Activated CD8-positive, alpha-beta memory T cell treated with anti-CD3 and anti-CD28 coated beads, Interleukin-2, amount 50 U/mL, for 4 hours (primary cell): Measurements from ENCODE around the gene CKLF.
"Not testable (repeated sequence)": the region's sequence is repeated elsewhere in the genome, so short reads cannot be mapped to it uniquely, and the experiment has no call there.

Experiments
- DNase-seq: peaks from one replicate; pipeline ENCODE4 v3.0.0-alpha.2; 2020

CKLF gene

DNA sequence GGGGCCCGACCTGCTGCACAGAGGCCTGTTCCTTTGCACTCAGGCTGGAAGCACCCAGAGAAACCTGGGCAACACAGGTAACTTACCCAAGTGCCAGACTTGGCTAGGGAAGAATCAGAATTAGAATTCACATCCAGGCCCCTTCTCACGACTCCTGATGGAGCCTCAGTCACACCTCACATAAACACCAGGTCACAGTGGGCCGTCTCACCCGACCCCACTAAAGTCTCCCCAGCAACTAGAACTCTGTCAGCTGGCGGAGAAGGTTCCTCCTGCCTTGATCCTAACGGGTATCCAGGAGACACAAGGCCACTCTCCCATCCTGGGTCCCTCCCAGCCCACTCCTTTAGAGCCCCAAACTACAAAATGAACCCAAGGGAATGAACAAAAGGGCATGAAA lies 8.8 kb upstream of the CKLF start:
- DNase-seq, result no peak

DNA sequence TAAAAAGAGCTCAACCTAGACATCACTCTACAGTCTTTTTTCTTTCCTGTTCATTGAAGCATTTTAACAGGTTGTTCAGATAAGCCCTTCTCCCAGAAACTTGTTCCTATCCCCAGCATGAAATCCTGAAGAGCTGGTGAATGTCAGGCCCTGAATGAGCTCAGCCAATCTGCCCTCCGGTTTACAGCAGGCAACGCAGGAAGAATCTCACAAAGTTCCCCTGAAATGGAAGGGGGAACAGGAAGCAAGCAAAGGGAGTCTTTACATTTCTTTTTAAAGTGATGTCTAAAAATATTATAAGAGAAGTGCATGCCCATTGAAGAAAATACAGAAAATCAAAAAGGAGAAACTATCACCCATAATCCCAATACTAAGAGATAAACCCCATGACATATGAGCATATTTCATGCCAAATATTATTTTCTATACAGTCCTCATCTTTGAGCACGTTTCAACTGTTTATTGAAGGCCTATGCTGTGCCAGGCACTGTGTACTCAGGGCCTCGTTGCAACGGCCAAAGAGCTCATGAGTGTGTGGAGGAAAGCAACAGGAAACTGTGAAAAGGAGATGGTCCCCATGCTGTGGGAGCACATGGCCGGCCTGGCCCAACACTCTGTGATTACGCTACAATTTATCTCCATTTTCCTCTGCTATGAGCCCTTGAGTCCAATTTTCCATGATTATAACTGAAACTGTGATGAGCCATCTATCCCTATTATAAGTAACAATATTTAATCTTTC lies 8.2 kb upstream of the CKLF start:
- DNase-seq, result no peak

DNA sequence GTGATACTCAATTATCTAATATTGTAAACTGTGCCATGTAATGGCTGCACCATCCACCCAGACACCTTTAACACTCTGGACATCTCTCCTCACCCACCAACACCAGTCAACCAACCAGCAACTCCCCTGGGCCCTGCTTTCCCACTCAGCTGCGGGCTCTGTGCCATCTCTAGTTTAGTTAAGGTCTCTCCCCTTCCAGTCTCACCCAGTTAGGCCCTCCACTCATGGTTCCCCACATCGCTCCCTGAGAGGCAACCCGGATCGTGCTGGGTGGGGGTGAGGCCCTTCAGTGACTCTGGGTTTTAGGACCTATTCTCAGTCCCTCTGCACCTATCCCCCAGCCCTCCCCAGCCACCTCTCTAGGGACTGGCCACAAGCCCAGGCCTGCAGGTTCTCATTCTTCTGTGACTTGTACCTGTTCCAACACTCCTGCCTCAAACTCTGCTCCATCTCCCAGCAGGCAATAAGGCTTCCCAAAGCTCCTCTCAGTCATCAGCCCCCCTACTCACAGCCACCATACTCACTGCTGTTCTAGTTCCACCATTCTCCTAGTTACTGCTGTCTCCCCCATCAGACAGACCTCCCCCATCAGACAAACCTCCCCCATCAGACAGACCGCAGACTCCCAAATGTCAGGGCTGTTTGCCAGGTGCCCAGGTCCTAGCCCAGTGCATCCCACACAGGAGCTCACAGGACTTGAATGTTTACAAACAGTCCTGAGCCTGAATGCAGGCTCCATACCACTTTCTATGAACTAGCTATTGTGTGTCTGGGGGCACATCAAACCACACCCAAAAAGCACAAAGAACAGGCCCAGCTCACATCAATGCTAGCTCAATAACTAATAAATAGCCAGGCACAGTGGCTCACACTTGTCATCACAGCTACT lies 5.0 kb upstream of the CKLF start:
- no peak for DNase-seq

DNA sequence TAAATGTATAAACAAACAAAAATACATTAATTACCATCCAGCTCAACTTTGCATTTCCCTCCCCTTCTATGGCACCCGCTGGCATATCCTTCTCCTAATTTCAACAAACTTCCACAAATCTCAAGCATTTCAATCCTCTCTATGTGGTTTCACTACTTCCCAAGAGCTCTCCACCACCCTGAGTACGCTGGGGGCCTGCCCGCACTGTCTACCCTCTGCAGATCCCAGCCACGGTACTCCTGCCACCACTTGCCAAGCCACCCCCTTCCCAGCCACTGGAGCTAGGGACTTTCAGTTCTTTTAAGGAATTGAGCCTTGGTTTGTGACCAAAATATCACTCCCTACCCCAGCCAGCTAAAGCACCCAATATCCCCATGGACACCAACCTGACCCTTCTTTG lies 4.3 kb upstream of the CKLF start:
- DNase-seq, result no peak

DNA sequence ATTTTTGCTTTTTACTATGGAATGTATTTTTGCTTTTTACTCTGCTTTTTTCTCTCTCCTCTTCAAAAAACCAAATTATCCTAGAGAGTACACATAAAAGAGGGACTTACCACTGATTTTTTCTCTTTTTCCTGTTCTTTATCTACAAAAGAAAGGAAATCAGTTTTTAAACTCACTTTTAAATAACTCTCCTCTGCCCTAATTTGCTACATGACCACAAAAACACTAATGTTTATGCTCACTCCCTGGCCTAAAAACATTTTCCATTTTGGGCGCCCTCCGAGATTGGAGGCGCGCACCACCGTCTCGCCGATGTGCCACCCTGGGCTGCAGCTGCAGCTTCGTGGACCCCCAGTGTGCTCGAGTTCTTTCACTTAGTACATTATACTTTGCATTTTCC lies 3.5 kb upstream of the CKLF start:
- DNase-seq, result no peak

DNA sequence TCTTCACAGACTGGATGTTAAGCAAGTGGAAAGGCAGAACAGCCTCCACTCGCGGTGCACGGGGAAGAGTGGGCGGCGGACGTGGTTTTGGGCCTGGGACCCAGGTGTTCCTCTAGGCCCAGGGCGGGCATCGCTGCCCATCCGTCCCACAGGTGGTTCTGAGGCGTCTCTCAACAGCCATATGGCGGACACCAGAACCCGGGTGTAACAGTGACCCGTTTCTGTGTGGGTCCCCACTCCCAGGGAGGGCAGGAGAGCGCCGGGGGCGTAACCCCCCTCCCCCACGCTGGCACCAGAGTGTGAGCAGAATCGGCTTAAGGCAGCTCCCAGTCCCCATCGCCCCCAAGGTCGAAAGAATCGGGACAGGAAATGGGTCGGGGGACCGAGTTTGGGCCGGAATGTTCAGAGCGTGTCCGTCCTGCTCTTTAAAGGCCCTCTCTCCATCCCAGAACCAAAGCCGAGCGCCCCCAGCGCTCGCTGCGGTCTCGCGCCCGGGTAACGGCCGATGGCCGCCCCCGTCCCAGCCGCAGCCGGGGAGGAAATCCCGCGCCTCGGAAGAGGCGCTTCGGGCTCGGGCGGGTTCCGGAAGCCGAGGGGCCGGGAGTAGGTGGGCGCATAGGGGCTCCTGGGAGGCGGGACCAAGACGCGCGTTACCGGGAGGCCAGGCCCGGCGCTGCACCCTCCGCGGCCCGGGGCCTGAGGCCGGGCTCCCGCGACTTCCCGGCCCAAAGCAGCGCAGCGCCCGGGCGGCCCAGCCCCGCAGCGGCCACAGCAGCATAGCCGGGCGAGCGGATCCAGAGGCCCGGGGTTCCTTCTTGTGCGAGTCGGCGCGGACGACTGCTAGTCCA lies 2.9 kb upstream of the CKLF start, which contains the start of gene TK2:
TSS of gene TK2 (minus strand) at position 839 of the 848 bp plus-strand sequence. CDS start at position 778, 61 bp downstream.
- peak; percentile 51 for DNase-seq

DNA sequence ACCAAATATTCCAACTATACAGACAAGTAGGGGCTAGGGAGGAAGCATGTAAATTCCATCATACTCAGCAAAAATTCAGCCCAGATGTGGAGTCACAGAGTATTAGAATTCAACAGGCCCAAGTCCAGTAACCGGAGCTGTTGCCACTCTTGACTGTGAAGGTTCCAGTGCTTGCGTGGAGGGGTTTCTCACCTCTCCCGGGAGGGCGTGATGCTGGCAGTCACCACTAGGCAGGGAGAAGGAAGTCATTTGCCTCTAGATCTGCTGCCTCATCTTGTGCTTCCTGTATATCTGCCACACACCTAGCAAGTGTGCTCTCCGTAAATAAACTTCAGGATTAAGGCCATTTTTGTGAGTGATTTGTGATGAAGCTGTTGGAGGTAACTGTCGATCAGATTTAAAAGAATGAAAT lies 1.0 kb upstream of the CKLF start:
- DNase-seq, result peak; percentile 53

DNA sequence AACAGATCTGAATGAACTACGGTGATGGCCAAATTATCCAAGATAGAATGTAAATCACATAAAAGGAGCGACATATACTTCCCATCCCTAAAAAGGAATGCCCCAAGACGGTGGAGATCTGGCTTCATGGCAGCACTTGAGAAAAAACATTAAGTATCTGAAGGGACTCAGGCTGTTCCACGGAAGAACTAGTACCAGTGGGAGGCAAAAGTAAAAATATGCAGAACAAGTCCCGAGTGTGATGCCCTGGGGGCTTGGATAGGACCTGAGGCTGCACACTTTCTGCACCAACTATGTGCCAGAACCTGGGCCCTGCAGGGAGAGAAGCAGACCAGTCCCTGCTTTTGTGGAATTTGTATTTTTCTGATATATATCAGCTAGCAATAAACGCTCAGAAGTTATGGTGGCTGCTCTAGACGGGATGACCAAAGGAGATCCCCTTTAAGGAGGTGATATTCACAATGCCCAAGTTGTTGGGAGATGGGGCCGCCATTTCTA lies 539 bp upstream of the CKLF start:
- DNase-seq, result no peak

DNA sequence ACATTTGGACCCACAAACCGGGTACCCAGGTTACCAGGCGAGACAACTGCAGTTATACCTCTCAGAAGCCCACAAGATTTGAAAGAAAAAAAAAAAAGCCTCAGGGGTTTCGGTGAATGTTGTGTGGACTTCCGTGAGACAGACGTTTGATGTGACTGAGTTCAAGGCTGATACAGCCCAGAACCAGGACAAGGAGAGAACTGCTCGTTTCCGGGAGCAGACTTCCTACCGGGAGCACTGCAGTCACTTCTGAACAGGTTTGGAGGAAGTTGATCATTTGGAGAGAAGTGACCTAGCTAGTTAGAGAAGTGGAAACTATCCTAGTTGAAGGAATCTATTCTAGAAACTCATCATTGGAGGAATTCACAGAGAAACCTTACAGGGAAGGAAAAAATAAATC lies 847 bp downstream of the CKLF start:
- no peak for DNase-seq

DNA sequence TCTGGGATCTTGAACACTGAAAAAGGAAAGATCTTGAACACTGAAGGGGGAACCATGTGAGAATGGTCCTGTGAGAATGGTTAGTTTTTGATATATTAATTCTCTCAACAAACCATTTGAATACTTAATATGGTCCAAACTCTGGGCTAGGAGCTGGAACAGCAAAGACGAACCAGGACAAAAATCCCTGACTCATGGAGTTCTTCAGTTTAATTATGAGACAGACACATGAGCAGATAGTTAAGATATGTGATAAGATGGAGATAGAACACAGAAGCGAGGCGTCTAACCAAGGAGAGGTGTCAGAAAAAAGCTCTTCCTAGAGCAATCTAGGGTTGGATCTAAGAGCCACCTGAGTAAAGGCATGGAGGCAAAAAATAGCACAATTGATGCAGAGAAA lies 1.6 kb downstream of the CKLF start:
- DNase-seq, result no peak

DNA sequence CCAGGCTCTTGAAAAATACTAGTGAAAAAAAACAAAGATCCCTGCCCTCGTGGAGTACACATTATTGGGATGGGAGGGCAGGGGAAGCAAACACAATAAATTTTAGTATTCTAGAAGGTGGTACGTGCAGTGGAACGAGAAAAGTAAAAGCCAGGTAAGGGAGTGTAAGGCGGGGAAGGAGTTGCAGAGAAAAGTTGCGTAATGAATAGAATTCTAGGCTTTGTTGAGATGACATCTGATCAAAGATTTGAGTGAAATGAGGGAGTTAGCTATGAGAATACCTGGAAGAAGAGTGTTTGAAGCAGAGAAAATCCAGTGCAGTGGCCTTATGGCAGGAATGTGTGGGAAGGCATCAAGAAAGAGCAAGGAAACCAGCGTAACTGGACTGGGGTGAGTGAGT lies 2.1 kb downstream of the CKLF start:
- no peak for DNase-seq

DNA sequence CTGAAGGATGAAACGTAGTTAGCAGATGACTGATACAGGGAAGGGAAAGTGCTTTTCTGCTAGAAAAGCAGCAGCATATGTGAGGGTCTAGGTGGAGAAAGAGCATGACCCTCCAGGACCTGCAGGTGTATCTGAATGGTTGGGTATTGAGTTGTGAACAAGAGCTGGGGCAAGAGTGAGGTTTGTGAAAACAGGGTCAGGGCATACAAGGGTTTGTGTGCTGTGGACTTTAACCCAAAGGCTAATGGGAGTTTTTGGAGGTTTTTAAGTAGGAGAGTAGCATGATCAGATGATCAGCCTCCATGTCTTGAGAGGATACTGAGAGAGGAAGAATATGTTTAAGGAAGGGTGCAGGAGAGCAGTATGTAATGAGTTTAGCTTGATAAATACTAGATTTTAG lies 7.7 kb downstream of the CKLF start:
- DNase-seq, result no peak

DNA sequence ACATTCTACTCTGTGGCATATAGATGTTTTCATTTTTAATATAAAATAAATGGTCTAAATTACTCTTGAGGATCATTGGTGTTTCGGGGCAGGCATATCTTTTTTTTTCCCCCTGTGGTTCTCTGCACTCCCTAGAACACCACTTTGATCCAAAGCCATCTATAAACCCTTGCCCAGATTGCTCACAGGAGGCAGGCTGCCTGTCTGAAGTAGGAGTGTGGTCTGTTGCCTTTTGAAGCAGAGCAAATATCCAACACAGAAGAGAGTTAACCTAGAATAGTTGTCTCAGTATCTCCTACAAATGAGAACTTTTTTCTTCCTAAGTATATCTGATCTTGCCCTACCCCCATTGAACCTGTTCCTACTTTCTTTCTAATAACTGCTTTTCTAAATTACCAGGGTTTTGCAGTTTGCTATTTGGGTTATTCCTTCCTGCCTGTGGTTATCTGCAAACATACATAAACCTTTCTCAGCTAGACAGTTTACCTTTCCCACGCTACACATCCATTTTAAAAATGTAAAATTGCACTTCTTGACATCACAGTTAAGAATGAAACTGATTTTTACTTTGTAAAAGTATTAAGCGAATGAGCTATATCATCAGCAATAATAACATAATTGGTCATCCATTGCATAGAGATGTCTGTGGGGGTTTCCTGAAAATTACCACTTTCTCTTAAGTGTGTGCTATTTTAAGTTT lies 9.2 kb downstream of the CKLF start:
- no peak for DNase-seq

DNA sequence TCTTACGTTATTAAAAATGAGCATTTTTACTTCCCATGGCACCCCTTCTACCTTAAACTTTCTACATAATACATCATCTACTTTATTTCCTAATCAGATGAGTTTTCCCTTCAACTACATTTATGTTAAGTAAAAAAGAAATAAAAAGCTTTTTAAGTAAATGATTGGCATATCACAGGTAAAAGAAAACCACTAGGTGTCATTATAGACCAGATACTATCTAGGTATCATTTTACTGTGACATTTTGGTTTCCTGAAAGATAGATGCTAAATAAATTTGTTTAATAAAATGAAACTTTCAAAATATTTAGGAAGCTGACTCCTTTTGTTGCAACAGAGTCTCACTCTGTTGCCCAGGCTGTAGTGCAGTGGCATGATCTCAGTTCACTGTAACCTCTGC lies 10.0 kb downstream of the CKLF start:
- DNase-seq, result no peak

DNA sequence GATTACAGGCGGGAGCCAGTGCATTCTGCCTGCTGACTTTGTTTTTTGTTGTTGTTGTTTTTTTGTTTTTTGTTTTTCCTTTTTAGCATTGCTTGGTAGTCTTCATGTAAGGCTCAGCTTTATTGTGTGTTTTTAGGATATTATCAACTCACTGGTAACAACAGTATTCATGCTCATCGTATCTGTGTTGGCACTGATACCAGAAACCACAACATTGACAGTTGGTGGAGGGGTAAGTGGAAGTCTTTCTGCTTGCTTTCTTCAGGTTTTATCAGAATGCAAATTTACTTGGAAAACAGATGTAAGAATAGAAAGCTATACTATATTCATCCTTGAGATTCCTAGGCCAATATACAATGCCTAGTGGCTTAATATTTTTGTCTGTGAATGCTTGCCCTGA lies 10.6 kb downstream of the CKLF start:
- DNase-seq, result no peak

DNA sequence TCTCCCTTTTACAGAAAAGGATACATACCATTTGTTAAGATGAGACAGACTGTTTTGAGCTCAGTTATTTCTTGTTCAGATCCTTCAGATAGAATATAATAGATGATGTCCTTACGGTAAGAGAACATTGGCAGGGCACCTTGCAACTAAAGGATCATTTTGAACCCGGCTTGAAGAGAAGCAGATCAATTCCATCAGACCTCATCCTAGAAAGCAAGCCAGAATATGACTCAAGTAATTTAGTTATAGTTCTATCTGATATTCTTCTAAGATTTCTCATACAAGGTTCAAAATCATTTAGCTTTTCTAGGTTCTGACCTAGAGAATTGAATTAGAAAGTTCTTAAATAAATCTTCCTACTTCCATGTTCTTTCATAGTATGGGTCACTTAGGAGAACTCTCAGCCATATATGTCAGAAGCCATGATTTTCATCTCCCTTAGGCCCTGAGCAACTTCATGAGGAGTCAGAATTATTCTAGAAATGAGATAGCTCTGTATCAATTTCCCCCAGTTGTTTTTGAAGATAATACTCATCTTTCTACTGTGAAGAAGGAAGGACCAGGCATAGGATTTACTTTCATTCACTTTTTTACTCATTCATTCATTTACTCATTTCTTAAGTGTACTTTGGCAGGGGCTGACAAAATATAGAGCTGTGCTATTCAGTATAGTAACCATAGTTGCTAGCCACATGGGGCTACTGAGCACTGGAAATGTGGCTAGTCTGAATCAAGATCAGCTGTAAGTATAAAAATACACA lies 11.4 kb downstream of the CKLF start:
- DNase-seq, result no peak

DNA sequence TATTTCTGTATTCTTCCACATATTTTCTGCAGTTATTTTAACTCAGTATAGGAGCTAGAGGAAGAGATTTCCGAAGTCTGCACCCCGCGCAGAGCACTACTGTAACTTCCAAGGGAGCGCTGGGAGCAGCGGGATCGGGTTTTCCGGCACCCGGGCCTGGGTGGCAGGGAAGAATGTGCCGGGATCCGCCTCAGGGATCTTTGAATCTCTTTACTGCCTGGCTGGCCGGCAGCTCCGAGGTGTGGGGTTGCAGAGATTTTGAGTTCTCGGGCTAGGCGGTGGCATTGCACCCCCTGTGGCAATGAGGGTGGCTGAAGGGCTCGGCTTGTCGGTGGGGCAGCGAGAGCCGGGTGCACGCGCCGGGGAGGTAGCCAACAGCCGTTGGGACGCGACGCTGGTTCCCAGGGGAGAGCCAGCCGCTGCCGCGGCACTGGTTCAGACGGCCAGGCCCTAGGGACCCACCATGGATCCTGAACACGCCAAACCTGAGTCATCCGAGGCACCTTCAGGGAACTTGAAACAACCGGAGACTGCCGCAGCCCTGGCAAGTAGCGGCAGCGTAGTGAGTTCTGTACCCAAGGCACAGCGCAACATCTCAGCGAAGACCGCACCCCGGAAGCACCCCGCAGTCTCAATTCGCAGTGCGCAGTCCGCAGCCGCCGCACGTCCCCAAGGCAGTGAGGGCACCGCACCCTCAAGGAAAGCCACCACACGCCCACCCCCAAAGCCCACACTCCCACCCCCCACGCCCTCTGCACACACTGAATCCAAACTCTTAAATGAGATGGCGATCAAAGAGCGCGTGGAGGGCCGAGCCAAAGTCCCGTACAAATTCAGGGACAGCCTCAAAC lies 13.9 kb downstream of the CKLF start, which contains the start of gene CMTM1:
TSS of gene CMTM1 (plus strand) at position 389 of the 851 bp plus-strand sequence. CDS start at position 464, 75 bp downstream.
- no peak for DNase-seq

DNA sequence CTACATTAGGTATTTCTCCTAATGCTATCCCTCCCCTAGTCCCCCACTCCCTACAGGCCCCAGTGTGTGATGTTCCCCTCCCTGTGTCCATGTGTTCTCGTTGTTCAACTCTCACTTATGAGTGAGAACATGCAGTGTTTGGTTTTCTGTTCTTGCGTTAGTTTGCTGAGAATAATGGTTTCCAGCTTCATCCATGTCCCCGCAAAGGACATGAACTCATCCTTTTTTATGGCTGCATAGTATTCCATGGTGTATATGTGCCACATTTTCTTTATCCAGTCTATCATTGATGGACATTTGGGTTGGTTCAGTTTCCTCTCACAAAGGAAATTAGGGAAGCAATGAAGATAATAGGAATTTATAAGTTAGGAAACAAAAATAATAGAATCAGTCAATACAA lies 14.9 kb downstream of the CKLF start:
- not testable (repeated sequence) for DNase-seq

DNA sequence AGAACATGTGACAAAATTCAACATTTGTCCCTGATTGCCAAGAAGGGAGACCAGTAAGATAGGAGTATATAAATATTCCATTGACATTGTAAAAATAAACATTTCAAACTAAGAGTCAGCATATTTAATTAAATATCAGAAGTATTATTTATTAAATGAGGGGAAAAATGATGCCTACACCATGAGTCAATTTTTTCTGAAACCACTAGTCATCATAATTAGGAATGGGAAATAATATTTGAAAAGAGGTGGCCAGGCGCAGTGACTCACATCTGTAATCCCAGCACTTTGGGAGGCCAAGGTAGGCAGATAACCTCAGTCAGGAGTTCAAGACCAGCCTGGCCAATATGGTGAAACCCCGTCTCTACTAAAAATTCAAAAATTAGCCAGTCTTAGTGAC lies 16.0 kb downstream of the CKLF start:
- no peak for DNase-seq

DNA sequence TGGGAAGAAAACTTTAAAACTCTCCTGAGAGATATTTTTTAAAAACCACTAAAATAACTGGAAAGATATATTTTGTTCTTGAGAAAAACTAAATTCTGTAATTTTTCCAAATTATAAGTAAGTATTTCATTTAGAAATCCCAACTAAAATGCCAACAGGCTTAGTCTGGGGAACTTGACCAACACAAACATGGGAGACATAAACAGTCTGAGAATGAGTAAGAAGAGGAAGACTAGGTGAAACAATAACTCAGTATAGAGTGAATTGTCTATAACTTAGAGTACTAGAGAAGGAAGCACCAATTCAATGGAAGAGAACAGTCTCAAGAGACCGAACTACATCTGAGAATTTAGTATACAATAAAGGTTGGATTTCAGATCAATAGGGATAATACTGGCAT lies 16.8 kb downstream of the CKLF start:
- no peak for DNase-seq
